HepG2 (cell line): ENCODE data around the gene NSF. TPM values are rescaled to one million over a fixed set of nuclear protein-coding genes. Genes with fewer than 3 reads are reported as not detected.
"Not testable (repeated sequence)": the region's sequence is repeated elsewhere in the genome, so short reads cannot be mapped to it uniquely, and the experiment has no call there.

Experiments
- ATAC-seq: fragments of 200-7000 bp; cut with Tn5 transposase; 3 replicates; pipeline ENCODE4 v1.9.1; 2020; ENCODE audit warnings: mild to moderate bottlenecking, moderate library complexity
- BruUV-seq: library from RNA; stranded (reverse); fragments of 400-500 nt; replicated peaks from 2 replicates; lab custom pipeline; 2021; lab: Mats Ljungman, UMichigan
- CTCF ChIA-PET: fragments of 300-600 bp; formaldehyde crosslinking; extraction: SDS; loops from one replicate; lab custom pipeline; 2021; ENCODE audit warnings: low total read pairs, inconsistent platforms, low intra/inter-chr PET ratio; lab: Yijun Ruan, JAX
- POLR2A ChIA-PET: fragments of 350-600 bp; sonication (Branson Sonifier 250); formaldehyde crosslinking; loops from one replicate; lab custom pipeline; 2020; ENCODE audit warnings: antibody characterized with exemption, inconsistent platforms; lab: Yijun Ruan, JAX
- DNase-seq: peaks from one replicate; pipeline ENCODE4 v3.0.0-alpha.2; 2015; ENCODE audit warnings: low spot score
- FAIRE-seq: peaks from 3 replicates; lab custom pipeline; 2011; peaks lifted over from hg19 to GRCh38; lab: Jason Lieb, UNC
- H2AFZ ChIP-seq: one replicate; pipeline ENCODE4 v1.6.1; 2011; ENCODE audit warnings: low read length, inconsistent platforms
- H3K27ac ChIP-seq: fragments of 300-600 bp; 3 replicates; pipeline ENCODE4 v1.8.0; 2011; ENCODE audit warnings: mixed run types, mild to moderate bottlenecking, mixed read lengths, low read length, inconsistent platforms; ENCODE audit not compliant: insufficient read depth; ENCODE audit errors: extremely low read length
- H3K27me3 ChIP-seq, 2 experiments: fragments of 200-600 bp in 1 of 2; 2 replicates in 1 of 2; 3 replicates in 1 of 2; pipeline versions ENCODE4 v1.6.0 to v1.8.0; 2011; ENCODE audit warnings: low read length in 2 of 2, mild to moderate bottlenecking in 2 of 2, moderate library complexity in 2 of 2, inconsistent platforms in 1 of 2; ENCODE audit not compliant: insufficient read depth in 2 of 2, control insufficient read depth in 1 of 2
- H3K36me3 ChIP-seq, 2 experiments: fragments of 200-600 bp in 1 of 2; replicated peaks in 1 of 2; 2 replicates in 1 of 2; 3 replicates in 1 of 2; pipeline versions ENCODE4 v1.5.1 to v1.8.0; 2011; ENCODE audit warnings: low read length in 2 of 2, inconsistent platforms in 1 of 2; ENCODE audit not compliant: insufficient read depth in 2 of 2, control insufficient read depth in 1 of 2
- H3K4me1 ChIP-seq: 2 replicates; pipeline ENCODE4 v1.5.1; 2012; ENCODE audit warnings: low read length, inconsistent platforms; ENCODE audit not compliant: insufficient read depth
- H3K4me2 ChIP-seq: 2 replicates; pipeline ENCODE4 v1.6.0; 2011; ENCODE audit warnings: low read depth, low read length, inconsistent platforms
- H3K4me3 ChIP-seq, 3 experiments: fragments of 200-600 bp in 1 of 3; sonication (generic), shearing (Covaris generic) in 1 of 3; replicated peaks in 1 of 3; 2 replicates each; pipeline ENCODE4 v1.5.1; 2011 to 2016; ENCODE audit warnings: low read length in 3 of 3, inconsistent platforms in 2 of 3, low read depth in 2 of 3, mild to moderate bottlenecking in 2 of 3, control low read depth in 1 of 3, mixed read lengths in 1 of 3; ENCODE audit not compliant: insufficient read depth in 1 of 3
- H3K79me2 ChIP-seq: one replicate; pipeline ENCODE4 v1.6.1; 2011; ENCODE audit warnings: low read length, inconsistent platforms; ENCODE audit not compliant: insufficient read depth
- H3K9ac ChIP-seq: 2 replicates; pipeline ENCODE4 v1.6.0; 2011; ENCODE audit warnings: mild to moderate bottlenecking, low read depth, low read length, inconsistent platforms; ENCODE audit not compliant: insufficient read depth
- H3K9me3 ChIP-seq: 2 replicates; pipeline ENCODE4 v1.5.1; 2012; ENCODE audit warnings: mild to moderate bottlenecking, low read length
- H4K20me1 ChIP-seq: 2 replicates; pipeline ENCODE4 v1.6.0; 2011; ENCODE audit warnings: inconsistent platforms, mild to moderate bottlenecking, low read length, moderate library complexity; ENCODE audit not compliant: insufficient read depth
- WGBS: methylation state at CpG from one replicate; pipeline ENCODE4 v1.1.6; 2017; ENCODE audit warnings: low lambda C conversion rate; 5-methylcytosine and 5-hydroxymethylcytosine counted together
- in situ Hi-C: cut with HindIII; loops from 2 replicates; pipeline ENCODE4 v1.10.0; 2017; ENCODE audit warnings: low pct_unique_long_range_greater_than_20kb; ENCODE audit not compliant: extremely low pct_ligation_motif_present
- intact Hi-C: fragments of 100-400 bp; cut with micrococcal nuclease; formaldehyde crosslinking; loops from one replicate; pipeline ENCODE4 v1.10.0; 2022; ENCODE audit not compliant: unreplicated experiment
- polyA plus RNA-seq, 8 experiments: library from polyadenylated mRNA; depleted of rRNA in 3 of 8; stranded (reverse) in 7 of 8; unstranded in 1 of 8; fragments of >200 nt; fragmentation: Illumina TruSeq in 4 of 8; extraction: Trizol in 4 of 8; gene quantifications; 2 replicates each; pipeline versions ENCODE4 v1.2.1 to v1.2.3, GENCODE V29; 2011 to 2016; ENCODE audit warnings: low read depth in 4 of 8, missing spikeins in 1 of 8, mixed read lengths in 1 of 8; ENCODE audit not compliant: insufficient read depth in 1 of 8
- total RNA-seq, 5 experiments: library from RNA; depleted of rRNA; stranded (reverse); fragments of >200 nt; fragmentation: Illumina TruSeq; extraction: Trizol; gene quantifications; 2 replicates each; pipeline ENCODE4 v1.2.3, GENCODE V29; 2016; ENCODE audit warnings: low read depth in 1 of 5

Gene NSF
- total and polyA plus RNA-seq, 2 of the 13 experiments (the other 11 are each of a cell fraction or from before 2014, with no cell fraction given): 21.9 to 37.8 TPM

GRCh38 chr17:46649246-46649645 lies 58.8 kb downstream of the NSF start:
- CTCF ChIA-PET, H3K4me1 ChIP-seq, POLR2A ChIA-PET, H4K20me1 ChIP-seq, FAIRE-seq, DNase-seq, intact Hi-C loops, H3K36me3 ChIP-seq, H3K9me3 ChIP-seq, ATAC-seq, in situ Hi-C loops, H3K4me2 ChIP-seq, H3K79me2 ChIP-seq, H3K27me3 ChIP-seq, H3K4me3 ChIP-seq, BruUV-seq, H3K9ac ChIP-seq, H3K27ac ChIP-seq, H2AFZ ChIP-seq: not testable (repeated sequence)
- 96% methylated on average over 7 of the region's 7 CpGs for WGBS

- H3K36me3 ChIP-seq, FAIRE-seq, H3K79me2 ChIP-seq, H3K27me3 ChIP-seq, BruUV-seq, H4K20me1 ChIP-seq, H3K9me3 ChIP-seq, ATAC-seq, H3K27ac ChIP-seq, H3K4me2 ChIP-seq, H3K4me3 ChIP-seq, POLR2A ChIA-PET, DNase-seq, H3K9ac ChIP-seq, intact Hi-C loops, in situ Hi-C loops, CTCF ChIA-PET, H2AFZ ChIP-seq, H3K4me1 ChIP-seq: not testable (repeated sequence)
- WGBS: no CpG with 5 or more reads among the region's 7 CpGs
Observed at GRCh38 chr17:46652024-46652643, 61.7 kb downstream of the NSF start.

DNA sequence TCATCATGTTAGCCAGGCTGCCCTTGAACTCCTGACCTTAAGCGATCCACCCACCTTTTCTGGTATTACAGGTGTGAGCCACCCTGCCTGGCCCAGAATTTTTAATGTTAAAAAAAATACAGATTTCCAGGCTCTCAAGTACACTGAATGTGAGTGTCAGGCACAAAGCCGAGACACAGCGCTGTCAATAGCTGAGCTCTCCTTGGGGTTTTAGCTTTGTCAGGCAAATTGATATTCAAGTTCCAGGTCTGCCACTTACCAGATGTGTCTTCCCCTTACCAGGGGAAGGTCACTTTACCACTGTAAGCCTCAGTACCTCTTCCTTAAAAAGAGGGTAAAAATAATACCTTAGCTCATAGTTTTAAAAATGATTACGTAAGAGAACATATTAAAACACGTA lies 67.8 kb downstream of the NSF start:
- CTCF ChIA-PET, H3K27me3 ChIP-seq, H3K4me2 ChIP-seq, H2AFZ ChIP-seq, H3K27ac ChIP-seq, POLR2A ChIA-PET, in situ Hi-C loops, H3K4me1 ChIP-seq, H3K36me3 ChIP-seq, FAIRE-seq, BruUV-seq, H4K20me1 ChIP-seq, H3K79me2 ChIP-seq, ATAC-seq, H3K9me3 ChIP-seq, DNase-seq, intact Hi-C loops, H3K9ac ChIP-seq, H3K4me3 ChIP-seq: not testable (repeated sequence)
- WGBS: no CpG with 5 or more reads among the region's 5 CpGs

DNA sequence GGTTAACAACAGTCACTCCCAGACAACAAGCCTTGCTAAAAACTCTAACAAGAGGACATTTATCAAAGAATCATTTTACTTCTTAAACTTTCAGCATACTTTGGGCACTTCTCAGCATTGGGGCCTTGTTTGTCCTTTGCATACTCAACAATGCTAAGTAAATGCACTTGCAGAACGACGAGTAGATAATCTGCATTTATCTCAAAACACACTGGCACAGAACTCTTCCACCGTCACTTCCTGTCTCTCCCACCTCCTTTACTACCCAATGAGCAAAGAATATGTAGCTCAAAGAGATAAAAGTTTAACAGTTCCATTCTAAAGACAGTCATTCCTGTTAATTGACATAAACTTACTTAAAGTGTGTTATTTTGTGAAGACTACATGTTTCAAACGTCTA lies 69.2 kb downstream of the NSF start:
- 93% methylated on average over 2 of the region's 4 CpGs for WGBS
- H3K27me3 ChIP-seq, H2AFZ ChIP-seq, H3K79me2 ChIP-seq, H3K36me3 ChIP-seq, CTCF ChIA-PET, FAIRE-seq, ATAC-seq, H3K4me2 ChIP-seq, H3K27ac ChIP-seq, H3K4me3 ChIP-seq, DNase-seq, H3K9me3 ChIP-seq, H3K9ac ChIP-seq, intact Hi-C loops, BruUV-seq, POLR2A ChIA-PET, in situ Hi-C loops, H4K20me1 ChIP-seq, H3K4me1 ChIP-seq: not testable (repeated sequence)
